HG02938 (cell line): Measurements from ENCODE around the gene SLC2A1.

ENCODE experiments used
- ATAC-seq: cut with Tn5 transposase; IDR thresholded peaks from one replicate; pipeline ENCODE4 v1.9.1; 2021; ENCODE audit warnings: mild to moderate bottlenecking, moderate library complexity; ENCODE audit not compliant: unreplicated experiment

The SLC2A1 gene

GRCh38 chr1:42958488-42959319 is at the start of gene SLC2A1:
Gene SLC2A1, minus strand, starts transcription at chr1:42958868. Its CDS starts 217 bp downstream, at chr1:42958651.
- peak; percentile 71 for ATAC-seq

GRCh38 chr1:43007377-43008114 is 48.9 kb upstream of the SLC2A1 start:
- no peak for ATAC-seq

GRCh38 chr1:43005460-43006361 is 47.0 kb upstream of the SLC2A1 start:
- ATAC-seq = no peak

GRCh38 chr1:43004587-43005459 is 46.2 kb upstream of the SLC2A1 start:
- no peak for ATAC-seq

DNA sequence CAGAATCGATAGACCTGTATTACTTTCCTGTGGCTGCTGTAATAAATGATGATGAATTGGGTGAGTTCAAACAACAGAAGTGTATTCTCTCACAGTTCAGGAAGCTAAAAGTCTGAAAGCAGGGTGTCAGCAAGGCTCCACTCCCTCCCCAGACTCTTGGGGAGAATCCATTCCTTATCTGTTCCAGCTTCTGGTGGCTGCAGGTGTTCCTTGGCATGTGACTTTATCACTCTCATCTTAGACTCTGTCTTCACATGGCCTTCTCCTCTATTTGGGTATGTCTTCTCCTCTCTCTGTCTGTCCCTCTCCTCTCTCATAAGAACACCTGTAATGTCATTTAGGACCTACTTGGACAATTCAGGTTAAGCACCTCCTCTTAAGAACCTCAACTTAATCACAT is 44.1 kb upstream of the SLC2A1 start:
- no peak for ATAC-seq

- no peak for ATAC-seq
Measured at GRCh38 chr1:43002116-43002515, 43.4 kb upstream of the SLC2A1 start.

DNA sequence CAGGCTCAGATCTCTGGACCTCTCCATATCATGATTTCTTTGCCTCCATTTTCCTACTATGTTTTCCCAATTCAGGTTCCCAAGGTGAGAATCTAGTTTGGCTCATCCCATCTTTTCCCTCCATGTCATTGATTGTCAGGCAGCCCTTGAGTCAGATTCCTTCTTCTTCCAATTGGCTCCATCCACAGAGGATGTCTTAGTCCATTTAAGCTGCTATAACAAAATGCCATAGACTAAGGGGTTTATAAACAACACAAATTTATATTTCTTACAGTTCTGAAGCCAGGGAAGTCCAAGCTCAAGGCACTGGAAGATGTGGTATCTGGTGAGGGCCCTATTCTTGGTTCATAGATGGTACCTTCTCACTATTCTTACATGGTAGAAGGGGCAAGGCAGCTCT is 42.8 kb upstream of the SLC2A1 start:
- no peak for ATAC-seq

DNA sequence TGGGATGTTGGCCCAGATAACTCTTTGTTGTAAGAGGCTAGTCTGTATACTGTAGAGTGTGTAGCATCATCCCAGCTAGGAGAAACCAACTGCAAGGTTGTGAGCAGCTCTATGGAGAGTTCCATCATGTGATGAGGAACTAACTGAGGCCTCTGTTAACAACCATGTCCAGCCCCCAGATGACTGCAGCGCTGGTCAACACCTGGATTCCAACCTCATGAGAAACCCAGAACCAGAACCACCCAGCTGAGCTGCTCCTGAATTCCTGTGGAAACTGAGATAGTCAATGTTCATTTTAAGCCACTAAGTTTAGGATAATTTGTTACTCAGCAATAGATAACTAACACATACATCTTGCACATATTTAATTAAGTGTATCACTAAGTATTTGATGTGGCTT is 41.6 kb upstream of the SLC2A1 start:
- no peak for ATAC-seq

DNA sequence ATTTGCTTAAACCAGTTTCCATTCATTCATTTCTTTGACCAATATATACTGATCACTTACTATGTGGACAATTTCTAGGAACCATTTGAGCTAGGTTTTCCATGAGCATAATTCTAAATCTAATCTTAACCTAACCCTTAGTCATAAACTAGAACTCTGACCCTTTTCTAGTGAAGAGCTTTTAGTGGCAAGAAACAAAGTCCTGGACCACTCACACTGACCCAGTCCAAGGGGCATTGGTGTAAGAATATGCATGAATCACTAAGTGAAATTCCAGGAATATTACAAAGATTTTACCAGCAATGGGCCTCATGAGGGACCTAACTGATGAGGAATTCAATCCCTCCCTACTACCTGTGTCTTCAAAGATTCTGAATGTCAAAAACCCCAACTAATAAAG is 40.6 kb upstream of the SLC2A1 start:
- ATAC-seq = no peak

- ATAC-seq = no peak
Measured at GRCh38 chr1:42998386-42998785, 39.7 kb upstream of the SLC2A1 start.

DNA sequence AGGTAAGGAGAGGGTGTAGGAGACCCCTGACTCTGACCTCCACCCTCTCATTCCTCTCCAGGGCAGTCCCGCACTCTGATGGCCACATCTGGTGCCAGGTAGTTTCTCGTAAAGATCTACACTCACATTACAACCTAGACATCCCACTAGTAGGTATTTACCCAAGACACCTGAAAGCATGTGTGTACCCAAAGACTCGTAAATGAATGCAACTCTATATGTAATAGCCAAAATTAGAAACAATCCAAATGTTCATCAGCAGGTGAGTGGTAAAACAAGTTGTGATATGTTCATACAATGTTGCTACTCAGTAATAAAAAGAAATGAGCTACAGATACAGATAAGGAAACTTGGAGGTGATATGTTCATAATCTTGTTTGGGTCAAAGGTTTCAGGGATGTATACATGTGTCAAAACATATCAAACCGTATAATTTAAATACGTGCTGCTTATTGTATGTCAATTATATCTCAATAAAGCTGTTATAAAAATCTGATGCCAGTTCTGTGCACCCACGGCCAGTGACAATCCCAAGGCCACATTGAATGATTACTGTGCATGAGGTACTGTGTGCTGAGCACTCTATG is 37.8 kb upstream of the SLC2A1 start:
- no peak for ATAC-seq

DNA sequence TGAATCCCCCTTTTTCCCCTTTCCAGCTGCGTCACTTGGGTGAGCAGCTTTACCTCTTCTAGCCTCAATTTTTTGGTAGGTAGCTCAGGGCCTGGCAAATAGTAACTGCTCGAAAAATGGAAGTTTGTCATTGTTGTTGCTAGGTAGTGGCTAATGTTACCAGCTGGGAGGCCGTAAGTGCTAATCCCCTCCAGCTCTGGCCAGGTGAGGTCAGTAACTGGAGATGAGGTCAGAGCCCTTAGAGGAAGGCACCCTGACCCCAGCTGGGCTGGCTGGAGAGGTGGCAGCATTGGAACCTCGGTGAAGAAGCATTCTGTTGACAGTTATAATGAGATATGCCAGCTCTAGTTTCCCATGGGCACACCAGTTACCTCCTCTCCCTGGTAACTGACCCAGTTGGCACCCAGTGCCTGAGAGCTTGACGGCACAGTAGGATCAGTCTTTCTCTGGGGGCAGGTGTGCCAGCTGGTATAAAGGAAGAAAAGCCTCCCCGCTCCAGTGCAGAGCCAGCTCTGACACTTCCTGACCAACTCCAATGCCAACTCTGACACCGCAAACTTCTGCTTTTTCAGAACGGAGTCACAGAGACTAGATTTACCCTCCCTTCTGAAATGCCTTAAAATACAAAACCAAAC is 35.0 kb upstream of the SLC2A1 start:
- ATAC-seq = no peak

DNA sequence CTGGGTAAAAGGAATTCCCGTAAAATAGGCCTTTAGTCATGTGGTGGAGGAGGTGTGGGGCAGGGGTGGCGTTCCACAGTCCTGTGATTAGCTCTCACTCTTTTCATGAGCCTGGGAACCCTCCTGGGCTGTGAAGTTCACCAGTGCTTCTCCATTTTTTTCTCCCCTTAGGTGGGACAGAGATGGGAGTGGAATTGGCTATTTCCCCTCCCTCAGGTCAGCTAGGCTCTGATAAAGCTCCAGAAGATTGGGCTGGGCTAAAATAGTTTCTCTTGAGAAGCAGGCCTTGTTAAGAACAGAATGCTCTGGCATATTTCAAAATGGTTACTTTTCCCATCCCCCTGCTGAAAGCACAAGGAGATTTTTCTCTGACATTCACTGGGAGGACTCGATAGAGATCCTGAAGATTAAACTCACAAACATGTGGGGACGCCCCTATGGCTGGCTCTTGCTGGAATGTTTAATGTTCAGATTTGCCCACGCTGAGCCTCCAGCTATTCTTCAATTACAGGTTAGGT is 33.4 kb upstream of the SLC2A1 start:
- ATAC-seq = no peak

GRCh38 chr1:42990757-42991346 is 32.2 kb upstream of the SLC2A1 start:
- ATAC-seq = no peak

GRCh38 chr1:42983693-42984092 is 25.0 kb upstream of the SLC2A1 start:
- no peak for ATAC-seq

GRCh38 chr1:42983253-42983652 is 24.6 kb upstream of the SLC2A1 start:
- ATAC-seq = no peak

DNA sequence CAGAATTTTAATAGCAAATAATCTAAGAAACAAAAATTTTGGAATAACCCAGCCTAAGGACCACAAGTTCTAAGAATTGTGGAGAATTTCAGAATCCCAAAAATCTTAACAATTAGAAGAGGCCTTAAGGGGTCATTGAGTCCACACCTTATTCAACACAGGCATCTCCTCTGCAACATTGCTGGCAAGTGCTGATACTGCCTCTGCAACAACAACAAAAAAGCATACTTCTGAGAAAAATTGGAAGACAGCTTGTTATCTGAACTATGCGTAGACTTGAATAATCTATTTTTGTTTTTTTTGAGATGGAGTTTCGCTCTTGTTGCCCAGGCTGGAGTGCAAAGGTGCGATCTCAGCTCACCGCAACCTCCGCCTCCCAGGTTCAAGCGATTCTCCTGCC is 24.0 kb upstream of the SLC2A1 start:
- no peak for ATAC-seq

- ATAC-seq = no peak
Measured at GRCh38 chr1:42981871-42982270, 23.2 kb upstream of the SLC2A1 start.
